Neural cell (in vitro differentiated cells): ENCODE data around the gene IDS. TPM values are rescaled to one million over a fixed set of nuclear protein-coding genes. Genes with fewer than 3 reads are reported as not detected.

Source experiments
- H2AFZ ChIP-seq: fragments of 200-600, 300-800 bp; sonication (generic), shearing (Covaris generic); 2 replicates; pipeline ENCODE4 v1.6.0; 2014; ENCODE audit warnings: low read depth, mild to moderate bottlenecking, antibody characterized with exemption, low read length, moderate library complexity
- H3F3A ChIP-seq: fragments of 200-600 bp; shearing (Covaris generic); 2 replicates; pipeline ENCODE4 v1.6.1; 2016; ENCODE audit warnings: mild to moderate bottlenecking, moderate library complexity, mixed read lengths, antibody characterized with exemption, low read length; ENCODE audit not compliant: insufficient read depth, poor library complexity, severe bottlenecking
- H3K27ac ChIP-seq: fragments of 200-600, 300-800 bp; sonication (generic), shearing (Covaris generic); 2 replicates; pipeline ENCODE4 v1.5.1; 2014; ENCODE audit warnings: mild to moderate bottlenecking, low read length, moderate library complexity
- H3K27me3 ChIP-seq: fragments of 300-800, 200-600 bp; sonication (generic), shearing (Covaris generic); 2 replicates; pipeline ENCODE4 v1.6.0; 2014; ENCODE audit warnings: mild to moderate bottlenecking, low read depth, low read length, moderate library complexity; ENCODE audit not compliant: insufficient read depth
- H3K36me3 ChIP-seq: fragments of 300-800, 200-600 bp; sonication (generic), shearing (Covaris generic); 2 replicates; pipeline ENCODE4 v1.5.1; 2014; ENCODE audit warnings: mild to moderate bottlenecking, antibody characterized with exemption, low read length, moderate library complexity; ENCODE audit not compliant: insufficient read depth
- H3K4me2 ChIP-seq: fragments of 300-800, 200-600 bp; sonication (generic), shearing (Covaris generic); 2 replicates; pipeline ENCODE4 v1.6.0; 2014; ENCODE audit warnings: mild to moderate bottlenecking, low read length
- H3K4me3 ChIP-seq: fragments of 300-800, 200-600 bp; sonication (generic), shearing (Covaris generic); 2 replicates; pipeline ENCODE4 v1.5.1; 2014; ENCODE audit warnings: mild to moderate bottlenecking, low read length, moderate library complexity
- H3K79me2 ChIP-seq: fragments of 200-600 bp; shearing (Covaris generic); replicated peaks from 2 replicates; pipeline ENCODE4 v1.6.0; 2014; ENCODE audit warnings: mild to moderate bottlenecking, low read length, moderate library complexity; ENCODE audit not compliant: insufficient read depth
- H3K9ac ChIP-seq: fragments of 300-800, 200-600 bp; sonication (generic), shearing (Covaris generic); 2 replicates; pipeline ENCODE4 v1.6.1; 2016; ENCODE audit warnings: mild to moderate bottlenecking, low read length, mixed read lengths
- H3K9me2 ChIP-seq: fragments of 200-600 bp; shearing (Covaris generic); 2 replicates; pipeline ENCODE4 v1.6.1; 2016; ENCODE audit warnings: mild to moderate bottlenecking, low read length, mixed read lengths; ENCODE audit not compliant: insufficient read depth
- H3K9me3 ChIP-seq: fragments of 200-600, 300-800 bp; sonication (generic), shearing (Covaris generic); 2 replicates; pipeline ENCODE4 v1.6.1; 2016; ENCODE audit warnings: mild to moderate bottlenecking, mixed run types, low read length, moderate library complexity, mixed read lengths
- H4K20me1 ChIP-seq: fragments of 200-600 bp; shearing (Covaris generic); 2 replicates; pipeline ENCODE4 v1.6.1; 2016; ENCODE audit warnings: mild to moderate bottlenecking, mixed run types; ENCODE audit not compliant: insufficient read depth
- EP300 ChIP-seq: fragments of 450-650 bp; conservative IDR thresholded peaks from 2 replicates; pipeline ENCODE4 v1.6.1; 2014; ENCODE audit warnings: antibody characterized with exemption, mild to moderate bottlenecking, moderate library complexity; ENCODE audit not compliant: poor library complexity, severe bottlenecking
- EZH2 ChIP-seq: fragments of 200-600, 300-800 bp; shearing (Covaris generic), sonication (generic); IDR thresholded peaks from 2 replicates; pipeline ENCODE4 v1.6.1; 2014; ENCODE audit warnings: antibody characterized with exemption, low read length, borderline replicate concordance, mild to moderate bottlenecking; ENCODE audit not compliant: insufficient read depth, poor library complexity, severe bottlenecking
- MXI1 ChIP-seq: fragments of 450-650 bp; conservative IDR thresholded peaks from 2 replicates; pipeline ENCODE4 v1.6.1; 2014; ENCODE audit warnings: antibody characterized with exemption, mild to moderate bottlenecking; ENCODE audit not compliant: poor library complexity, severe bottlenecking
- POLR2AphosphoS5 ChIP-seq: IDR thresholded peaks from 2 replicates; pipeline ENCODE4 v1.6.1; 2012
- RAD21 ChIP-seq: fragments of 450-650 bp; conservative IDR thresholded peaks from 2 replicates; pipeline ENCODE4 v1.6.1; 2014; ENCODE audit warnings: antibody characterized with exemption, mild to moderate bottlenecking, moderate library complexity
- SMC3 ChIP-seq: fragments of 450-650 bp; conservative IDR thresholded peaks from 2 replicates; pipeline ENCODE4 v1.6.1; 2014; ENCODE audit warnings: antibody characterized with exemption, mild to moderate bottlenecking, moderate library complexity; ENCODE audit not compliant: poor library complexity
- TAF1 ChIP-seq: IDR thresholded peaks from 2 replicates; pipeline ENCODE4 v1.6.1; 2012; ENCODE audit warnings: low read depth
- polyA plus RNA-seq: library from polyadenylated mRNA; depleted of rRNA; stranded (reverse); fragments of >200 nt; gene quantifications from 2 replicates; pipeline ENCODE4 v1.2.3, GENCODE V29; 2014
- TF ChIP-seq, protein P1 (sequence below): IDR thresholded peaks from 2 replicates; pipeline ENCODE4 v1.6.1; 2012; ENCODE audit warnings: borderline replicate concordance
- TF ChIP-seq, protein P2 (sequence below): fragments of 450-650 bp; IDR thresholded peaks from 2 replicates; pipeline ENCODE4 v1.5.1; 2014; ENCODE audit warnings: antibody characterized with exemption, mild to moderate bottlenecking, moderate library complexity; ENCODE audit not compliant: poor library complexity, severe bottlenecking

IDS gene
- polyA plus RNA-seq, 1 donor from 2014 or later: 52.0 TPM

DNA sequence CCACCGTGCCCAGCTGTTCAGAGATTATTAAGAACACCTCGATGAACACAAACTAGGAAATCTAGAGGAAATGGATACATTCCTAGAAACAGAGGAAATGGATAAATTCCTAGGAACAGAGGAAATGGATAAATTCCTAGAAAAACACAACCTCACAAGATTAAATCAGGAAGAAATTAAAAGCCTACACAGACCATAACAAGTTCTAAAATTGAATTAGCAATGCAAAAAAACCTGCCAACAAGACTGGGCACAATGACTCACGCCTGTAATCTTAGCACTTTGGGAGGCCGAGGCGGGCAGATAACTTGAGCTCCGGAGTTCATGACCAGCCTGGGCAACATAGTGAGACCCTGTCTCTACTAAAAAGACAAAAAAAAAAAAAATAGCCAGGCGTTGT lies 13.1 kb upstream of the IDS start:
- Histone ChIP-seq H3K27me3 (no peaks in the 10 kb centered on the region), H3K36me3 (no peaks in the 10 kb centered on the region), H3K9ac (no peak overlapping the region), H3K79me2 (no peaks in the 10 kb centered on the region), H2AFZ (no peak overlapping the region), H4K20me1 (no peaks in the 10 kb centered on the region), H3K9me2 (no peaks in the 10 kb centered on the region), H3K4me2 (no peak overlapping the region), H3K27ac (no peak overlapping the region), H3F3A (no peaks in the 10 kb centered on the region), H3K9me3 (no peaks in the 10 kb centered on the region), H3K4me3 (no peak overlapping the region)
- no peak for TF ChIP-seq POLR2AphosphoS5
- TF ChIP-seq, protein P1, sequence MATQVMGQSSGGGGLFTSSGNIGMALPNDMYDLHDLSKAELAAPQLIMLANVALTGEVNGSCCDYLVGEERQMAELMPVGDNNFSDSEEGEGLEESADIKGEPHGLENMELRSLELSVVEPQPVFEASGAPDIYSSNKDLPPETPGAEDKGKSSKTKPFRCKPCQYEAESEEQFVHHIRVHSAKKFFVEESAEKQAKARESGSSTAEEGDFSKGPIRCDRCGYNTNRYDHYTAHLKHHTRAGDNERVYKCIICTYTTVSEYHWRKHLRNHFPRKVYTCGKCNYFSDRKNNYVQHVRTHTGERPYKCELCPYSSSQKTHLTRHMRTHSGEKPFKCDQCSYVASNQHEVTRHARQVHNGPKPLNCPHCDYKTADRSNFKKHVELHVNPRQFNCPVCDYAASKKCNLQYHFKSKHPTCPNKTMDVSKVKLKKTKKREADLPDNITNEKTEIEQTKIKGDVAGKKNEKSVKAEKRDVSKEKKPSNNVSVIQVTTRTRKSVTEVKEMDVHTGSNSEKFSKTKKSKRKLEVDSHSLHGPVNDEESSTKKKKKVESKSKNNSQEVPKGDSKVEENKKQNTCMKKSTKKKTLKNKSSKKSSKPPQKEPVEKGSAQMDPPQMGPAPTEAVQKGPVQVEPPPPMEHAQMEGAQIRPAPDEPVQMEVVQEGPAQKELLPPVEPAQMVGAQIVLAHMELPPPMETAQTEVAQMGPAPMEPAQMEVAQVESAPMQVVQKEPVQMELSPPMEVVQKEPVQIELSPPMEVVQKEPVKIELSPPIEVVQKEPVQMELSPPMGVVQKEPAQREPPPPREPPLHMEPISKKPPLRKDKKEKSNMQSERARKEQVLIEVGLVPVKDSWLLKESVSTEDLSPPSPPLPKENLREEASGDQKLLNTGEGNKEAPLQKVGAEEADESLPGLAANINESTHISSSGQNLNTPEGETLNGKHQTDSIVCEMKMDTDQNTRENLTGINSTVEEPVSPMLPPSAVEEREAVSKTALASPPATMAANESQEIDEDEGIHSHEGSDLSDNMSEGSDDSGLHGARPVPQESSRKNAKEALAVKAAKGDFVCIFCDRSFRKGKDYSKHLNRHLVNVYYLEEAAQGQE: no peak
- no peak for TF ChIP-seq TAF1
- TF ChIP-seq MXI1: no peak

DNA sequence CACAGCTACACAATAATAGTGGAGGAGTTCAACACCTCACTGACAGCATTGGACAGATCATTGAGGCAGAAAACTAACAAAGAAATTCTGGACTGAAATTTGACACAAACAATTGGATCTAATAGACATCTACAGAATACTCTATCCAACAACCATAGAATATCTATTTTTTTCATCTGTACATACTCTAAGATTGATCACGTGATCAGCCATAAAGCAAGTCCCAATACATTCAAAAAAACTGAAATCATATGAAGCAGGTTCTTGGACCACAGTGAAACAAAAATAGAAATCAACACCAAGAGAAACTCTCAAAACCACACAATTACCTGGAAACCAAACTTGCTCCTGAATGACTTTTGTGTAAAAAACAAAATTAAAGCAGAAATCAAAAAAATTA lies 12.2 kb upstream of the IDS start:
- no peaks in the 10 kb centered on the region for H3F3A ChIP-seq
- H3K36me3 ChIP-seq: no peaks in the 10 kb centered on the region
- H3K9ac ChIP-seq: no peak overlapping the region
- no peaks in the 10 kb centered on the region for H4K20me1 ChIP-seq
- no peaks in the 10 kb centered on the region for H3K79me2 ChIP-seq
- no peaks in the 10 kb centered on the region for H3K9me2 ChIP-seq
- H3K4me2 ChIP-seq: no peak overlapping the region
- TF ChIP-seq TAF1: no peak
- TF ChIP-seq, protein P1: no peak
- TF ChIP-seq EP300: no peak
- no peak for TF ChIP-seq SMC3
- no peak for TF ChIP-seq POLR2AphosphoS5
- TF ChIP-seq, protein P2, sequence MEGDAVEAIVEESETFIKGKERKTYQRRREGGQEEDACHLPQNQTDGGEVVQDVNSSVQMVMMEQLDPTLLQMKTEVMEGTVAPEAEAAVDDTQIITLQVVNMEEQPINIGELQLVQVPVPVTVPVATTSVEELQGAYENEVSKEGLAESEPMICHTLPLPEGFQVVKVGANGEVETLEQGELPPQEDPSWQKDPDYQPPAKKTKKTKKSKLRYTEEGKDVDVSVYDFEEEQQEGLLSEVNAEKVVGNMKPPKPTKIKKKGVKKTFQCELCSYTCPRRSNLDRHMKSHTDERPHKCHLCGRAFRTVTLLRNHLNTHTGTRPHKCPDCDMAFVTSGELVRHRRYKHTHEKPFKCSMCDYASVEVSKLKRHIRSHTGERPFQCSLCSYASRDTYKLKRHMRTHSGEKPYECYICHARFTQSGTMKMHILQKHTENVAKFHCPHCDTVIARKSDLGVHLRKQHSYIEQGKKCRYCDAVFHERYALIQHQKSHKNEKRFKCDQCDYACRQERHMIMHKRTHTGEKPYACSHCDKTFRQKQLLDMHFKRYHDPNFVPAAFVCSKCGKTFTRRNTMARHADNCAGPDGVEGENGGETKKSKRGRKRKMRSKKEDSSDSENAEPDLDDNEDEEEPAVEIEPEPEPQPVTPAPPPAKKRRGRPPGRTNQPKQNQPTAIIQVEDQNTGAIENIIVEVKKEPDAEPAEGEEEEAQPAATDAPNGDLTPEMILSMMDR: no peak
- no peak for TF ChIP-seq EZH2
- no peak for TF ChIP-seq MXI1
- TF ChIP-seq RAD21: no peak
- H2AFZ ChIP-seq: no peak overlapping the region
- H3K27me3 ChIP-seq: no peaks in the 10 kb centered on the region
- H3K9me3 ChIP-seq: no peaks in the 10 kb centered on the region
- no peak overlapping the region for H3K27ac ChIP-seq
- H3K4me3 ChIP-seq: no peak overlapping the region
